ENCODE data around the gene TAF1D. TPM values are rescaled to one million over a fixed set of nuclear protein-coding genes. Genes with fewer than 3 reads are reported as not detected.

The TAF1D gene, protein sequence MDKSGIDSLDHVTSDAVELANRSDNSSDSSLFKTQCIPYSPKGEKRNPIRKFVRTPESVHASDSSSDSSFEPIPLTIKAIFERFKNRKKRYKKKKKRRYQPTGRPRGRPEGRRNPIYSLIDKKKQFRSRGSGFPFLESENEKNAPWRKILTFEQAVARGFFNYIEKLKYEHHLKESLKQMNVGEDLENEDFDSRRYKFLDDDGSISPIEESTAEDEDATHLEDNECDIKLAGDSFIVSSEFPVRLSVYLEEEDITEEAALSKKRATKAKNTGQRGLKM
- 151 and 154 TPM in 2 replicates for total RNA-seq
- long read RNA-seq, partial matches to known transcripts = 5 of 22 reads
- long read RNA-seq, other reads (novel, unspliced or antisense) = 11 of 22 reads

DNA sequence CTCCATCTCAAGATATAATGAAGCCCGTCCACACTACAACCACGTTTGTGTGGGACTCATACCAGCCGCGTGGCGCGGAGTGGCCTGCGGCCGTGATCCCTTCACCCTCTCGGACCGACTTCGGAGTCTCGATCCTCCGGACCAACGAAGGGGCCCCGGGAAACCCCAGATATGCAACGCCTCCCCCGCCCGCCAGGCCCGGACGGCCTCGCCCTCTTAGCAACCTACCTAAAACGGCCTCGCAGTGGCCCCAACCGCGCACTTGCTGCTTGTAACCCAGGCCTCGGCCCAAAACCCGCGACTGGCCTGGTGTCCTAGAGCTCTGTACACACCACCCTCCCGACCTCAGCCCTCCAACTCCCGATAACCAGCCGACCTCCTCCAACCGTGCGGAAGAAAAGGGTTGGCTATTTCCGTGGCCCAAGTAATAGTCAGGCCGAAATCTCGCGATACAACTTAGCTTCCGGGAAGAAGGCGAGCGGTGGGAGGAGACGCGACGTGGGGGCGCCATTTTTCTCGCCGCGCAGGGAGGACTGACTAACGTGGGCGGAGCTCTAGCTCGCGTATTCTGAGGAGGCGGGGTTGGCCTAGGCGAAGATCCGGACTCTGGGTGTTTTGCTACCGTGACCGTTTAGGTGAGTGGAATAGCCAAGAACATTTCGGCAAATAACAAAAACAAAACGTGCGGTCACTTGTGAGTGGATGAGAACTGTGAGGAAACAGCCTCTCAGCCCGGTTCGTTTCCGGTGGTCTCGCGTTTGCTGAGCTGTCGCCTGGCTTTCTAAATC lies at the start of gene TAF1D, which contains the start of gene C11orf54:
Gene TAF1D (minus strand): TSS at position 402 of the 788 bp plus-strand sequence. CDS start 2,191 bp downstream, outside the sequence.
Gene C11orf54 (plus strand): TSS at position 579 of the 788 bp plus-strand sequence. CDS start 5,722 bp downstream, outside the sequence.
- no peaks in the 10 kb centered on the region for H3K9me3 Mint-ChIP-seq
- TF ChIP-seq, protein P1, sequence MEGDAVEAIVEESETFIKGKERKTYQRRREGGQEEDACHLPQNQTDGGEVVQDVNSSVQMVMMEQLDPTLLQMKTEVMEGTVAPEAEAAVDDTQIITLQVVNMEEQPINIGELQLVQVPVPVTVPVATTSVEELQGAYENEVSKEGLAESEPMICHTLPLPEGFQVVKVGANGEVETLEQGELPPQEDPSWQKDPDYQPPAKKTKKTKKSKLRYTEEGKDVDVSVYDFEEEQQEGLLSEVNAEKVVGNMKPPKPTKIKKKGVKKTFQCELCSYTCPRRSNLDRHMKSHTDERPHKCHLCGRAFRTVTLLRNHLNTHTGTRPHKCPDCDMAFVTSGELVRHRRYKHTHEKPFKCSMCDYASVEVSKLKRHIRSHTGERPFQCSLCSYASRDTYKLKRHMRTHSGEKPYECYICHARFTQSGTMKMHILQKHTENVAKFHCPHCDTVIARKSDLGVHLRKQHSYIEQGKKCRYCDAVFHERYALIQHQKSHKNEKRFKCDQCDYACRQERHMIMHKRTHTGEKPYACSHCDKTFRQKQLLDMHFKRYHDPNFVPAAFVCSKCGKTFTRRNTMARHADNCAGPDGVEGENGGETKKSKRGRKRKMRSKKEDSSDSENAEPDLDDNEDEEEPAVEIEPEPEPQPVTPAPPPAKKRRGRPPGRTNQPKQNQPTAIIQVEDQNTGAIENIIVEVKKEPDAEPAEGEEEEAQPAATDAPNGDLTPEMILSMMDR (conservative IDR thresholded peaks at IDR 0.05) = no peak
- peak within 1 kb of the TSS; percentile 99 for H3K4me3 Mint-ChIP-seq
- peaks cover 66% of the 10 kb centered on the region for H3K4me1 Mint-ChIP-seq
- H3K36me3 Mint-ChIP-seq (ENCODE audit: low read depth) = peaks cover 24% of the 10 kb centered on the region
- H3K27me3 Mint-ChIP-seq (ENCODE audit: low read depth) = peaks cover 3% of the 10 kb centered on the region
- peak within 1 kb of the TSS; percentile 99 for H3K27ac Mint-ChIP-seq (ENCODE audit: unreplicated experiment)
- DNase-seq (ENCODE audit: low read depth, low spot score) = peak; percentile 93

DNA sequence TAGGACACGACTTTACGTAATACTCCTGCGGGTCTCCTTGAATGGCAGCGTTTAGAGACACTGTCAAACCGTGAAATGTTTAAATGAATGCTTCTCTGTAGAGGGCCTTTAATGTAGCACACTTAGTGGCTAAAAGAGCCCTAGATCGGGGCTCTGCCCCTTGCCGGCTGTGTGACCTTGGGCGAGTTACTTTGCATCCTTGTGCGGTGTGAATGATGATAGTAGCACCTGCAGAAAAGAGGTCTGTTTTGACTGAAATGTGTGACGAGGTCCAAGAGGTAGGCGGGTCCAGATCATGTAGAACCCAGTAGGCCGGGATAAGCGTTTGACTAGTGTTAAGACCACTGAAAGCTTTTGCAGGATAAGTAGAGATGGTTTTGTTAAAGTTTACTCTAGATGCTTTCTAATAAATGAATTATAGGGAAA lies 43.7 kb upstream of the TAF1D start:
- peak overlapping the region; percentile 98 for H3K4me3 Mint-ChIP-seq
- peaks cover 11% of the 10 kb centered on the region for H3K36me3 Mint-ChIP-seq (ENCODE audit: low read depth)
- TF ChIP-seq, protein P1 (conservative IDR thresholded peaks at IDR 0.05) = peak; percentile 29
- peaks cover 48% of the 10 kb centered on the region for H3K4me1 Mint-ChIP-seq
- DNase-seq (ENCODE audit: low read depth, low spot score) = no peak
- no peaks in the 10 kb centered on the region for H3K9me3 Mint-ChIP-seq
- H3K27ac Mint-ChIP-seq (ENCODE audit: unreplicated experiment) = peak overlapping the region; percentile 98
- no peaks in the 10 kb centered on the region for H3K27me3 Mint-ChIP-seq (ENCODE audit: low read depth)

DNA sequence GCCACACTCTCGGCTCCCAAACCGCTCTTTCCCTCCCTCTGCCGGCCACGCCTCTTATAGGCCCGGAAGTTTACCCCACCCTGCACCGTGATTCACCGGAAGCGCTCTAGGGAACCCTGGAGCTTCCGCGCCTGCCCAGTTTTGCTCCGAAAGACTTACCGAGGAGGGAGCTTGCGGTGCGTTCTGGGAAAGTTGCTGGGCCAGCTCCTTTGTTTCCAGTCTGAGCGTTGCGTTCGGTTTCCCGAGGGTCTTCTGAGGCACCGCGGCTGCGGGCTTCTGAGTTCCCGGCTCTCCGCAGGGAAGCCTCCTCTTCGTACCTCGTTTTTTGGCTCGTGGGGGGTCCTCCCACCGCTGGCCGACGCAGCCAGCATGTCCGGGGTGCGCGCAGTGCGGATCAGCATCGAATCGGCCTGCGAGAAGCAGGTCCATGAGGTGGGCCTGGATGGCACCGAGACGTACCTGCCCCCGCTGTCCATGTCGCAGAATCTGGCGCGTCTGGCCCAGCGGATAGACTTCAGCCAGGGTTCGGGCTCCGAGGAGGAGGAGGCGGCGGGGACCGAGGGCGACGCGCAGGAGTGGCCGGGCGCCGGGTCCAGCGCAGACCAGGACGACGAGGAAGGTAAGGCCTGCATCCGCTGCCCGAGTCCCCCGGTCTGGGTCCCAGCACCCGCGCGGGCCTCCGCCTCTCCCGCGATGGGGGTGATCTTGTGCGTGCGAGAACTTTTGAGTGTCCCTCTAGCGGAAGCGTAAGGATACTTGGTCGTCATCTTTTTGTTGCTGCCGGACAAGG lies 43.0 kb upstream of the TAF1D start, which contains the start of gene MED17:
Gene MED17 (plus strand): TSS at position 138 of the 790 bp plus-strand sequence. CDS start 232 bp downstream, at position 370.
- peak; percentile 86 for DNase-seq (ENCODE audit: low read depth, low spot score)
- peak within 1 kb of the TSS; percentile 98 for H3K27ac Mint-ChIP-seq (ENCODE audit: unreplicated experiment)
- H3K36me3 Mint-ChIP-seq (ENCODE audit: low read depth) = peaks cover 8% of the 10 kb centered on the region
- peaks cover 48% of the 10 kb centered on the region for H3K4me1 Mint-ChIP-seq
- TF ChIP-seq, protein P1 (conservative IDR thresholded peaks at IDR 0.05) = peak; percentile 63
- peak within 1 kb of the TSS; percentile 98 for H3K4me3 Mint-ChIP-seq
- no peaks in the 10 kb centered on the region for H3K27me3 Mint-ChIP-seq (ENCODE audit: low read depth)
- H3K9me3 Mint-ChIP-seq = no peaks in the 10 kb centered on the region

DNA sequence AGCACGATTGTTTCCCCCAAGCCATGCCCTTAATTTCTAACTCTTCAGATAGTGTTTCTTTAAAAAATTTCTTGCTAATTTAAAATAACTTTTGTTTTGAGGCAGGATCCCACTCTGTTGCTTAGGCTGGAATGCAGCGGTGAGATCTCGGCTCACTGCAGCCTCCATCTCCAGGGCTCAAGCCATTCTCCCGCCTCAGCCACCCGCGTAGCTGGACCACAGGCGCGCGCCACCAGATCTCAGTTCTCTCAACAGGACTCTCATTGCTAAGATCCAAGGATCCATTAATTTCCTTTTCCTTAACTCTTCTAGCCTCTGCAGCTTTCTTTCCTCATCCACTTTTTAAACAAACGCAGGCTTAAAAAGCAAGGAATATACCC lies 42.5 kb upstream of the TAF1D start:
- H3K9me3 Mint-ChIP-seq = no peaks in the 10 kb centered on the region
- peak overlapping the region; percentile 93 for H3K27ac Mint-ChIP-seq (ENCODE audit: unreplicated experiment)
- no peaks in the 10 kb centered on the region for H3K27me3 Mint-ChIP-seq (ENCODE audit: low read depth)
- H3K4me1 Mint-ChIP-seq = peaks cover 48% of the 10 kb centered on the region
- peaks cover 7% of the 10 kb centered on the region for H3K36me3 Mint-ChIP-seq (ENCODE audit: low read depth)
- H3K4me3 Mint-ChIP-seq = peak overlapping the region; percentile 98
- DNase-seq (ENCODE audit: low read depth, low spot score) = no peak
- TF ChIP-seq, protein P1 (conservative IDR thresholded peaks at IDR 0.05) = peak; percentile 39

DNA sequence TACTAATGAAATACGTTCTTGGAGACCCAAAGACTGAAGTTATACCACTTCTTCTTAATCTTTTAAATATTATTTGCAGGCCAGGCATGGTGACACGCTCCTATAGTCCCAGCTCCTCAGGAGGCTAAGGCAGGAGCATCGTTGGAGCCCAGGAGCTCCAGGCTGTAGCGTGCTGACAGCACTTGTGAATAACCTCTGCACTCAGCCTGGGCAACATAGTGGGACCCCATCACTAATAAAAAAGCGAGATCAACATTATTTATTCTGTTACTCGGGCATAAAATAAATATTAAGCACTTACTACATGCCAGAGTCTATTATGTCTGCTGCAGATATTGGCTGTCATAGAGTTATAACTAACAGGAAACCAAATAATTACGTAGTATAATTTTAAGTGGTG lies 42.1 kb upstream of the TAF1D start:
- DNase-seq (ENCODE audit: low read depth, low spot score) = no peak
- H3K4me3 Mint-ChIP-seq = peak overlapping the region; percentile 98
- H3K36me3 Mint-ChIP-seq (ENCODE audit: low read depth) = peaks cover 5% of the 10 kb centered on the region
- H3K9me3 Mint-ChIP-seq = no peaks in the 10 kb centered on the region
- H3K27me3 Mint-ChIP-seq (ENCODE audit: low read depth) = no peaks in the 10 kb centered on the region
- TF ChIP-seq, protein P1 (conservative IDR thresholded peaks at IDR 0.05) = no peak
- no peak overlapping the region for H3K27ac Mint-ChIP-seq (ENCODE audit: unreplicated experiment)
- peaks cover 48% of the 10 kb centered on the region for H3K4me1 Mint-ChIP-seq
